K562 (cell line): Measurements from ENCODE around the gene C16orf86. TPM values are rescaled to one million over a fixed set of nuclear protein-coding genes. Genes with fewer than 3 reads are reported as not detected.
A peak's percentile ranks its signal among the peaks of the same experiment; 100 is the strongest.

ENCODE experiments used
- CAMTA2 ChIP-seq: fragments of 250-450 bp; sonication (Bioruptor Pico); conservative IDR thresholded peaks from 2 replicates; pipeline ENCODE4 v1.5.1; 2022
- CCNT2 ChIP-seq: IDR thresholded peaks from 2 replicates; pipeline ENCODE4 v1.6.1; 2011; ENCODE audit warnings: borderline replicate concordance, low read depth, mild to moderate bottlenecking, moderate library complexity, mixed read lengths, low read length; ENCODE audit not compliant: insufficient read length; ENCODE audit errors: extremely low read depth
- CHD4 ChIP-seq: fragments of 200-600 bp; sonication (generic); IDR thresholded peaks from 3 replicates; pipeline ENCODE4 v1.6.1; 2012; ENCODE audit warnings: low read depth, mild to moderate bottlenecking, mixed read lengths, low read length, inconsistent platforms; ENCODE audit not compliant: insufficient read depth, insufficient replicate concordance, poor library complexity, severe bottlenecking
- CSDE1 ChIP-seq, 2 experiments: fragments of 450-650 bp; IDR thresholded peaks; 2 replicates each; pipeline ENCODE4 v1.6.1; 2016; ENCODE audit warnings: mild to moderate bottlenecking in 1 of 2
- HSF4 ChIP-seq: fragments of 250-450 bp; sonication (Bioruptor Pico); IDR thresholded peaks from 2 replicates; pipeline ENCODE4 v2.1.2; 2022; ENCODE audit warnings: mild to moderate bottlenecking, moderate library complexity, borderline replicate concordance
- MBD2 ChIP-seq: sonication (generic); IDR thresholded peaks from 2 replicates; pipeline ENCODE4 v1.6.1; 2016; ENCODE audit warnings: low read depth, borderline replicate concordance
- MTA3 ChIP-seq: fragments of 450-650 bp; formaldehyde crosslinking; IDR thresholded peaks from 2 replicates; pipeline ENCODE4 v1.6.1; 2017; ENCODE audit warnings: mild to moderate bottlenecking, borderline replicate concordance
- NFIC ChIP-seq: fragments of 450-650 bp; IDR thresholded peaks from 2 replicates; pipeline ENCODE4 v1.6.1; 2017; ENCODE audit warnings: mild to moderate bottlenecking, inconsistent platforms
- NR4A1 ChIP-seq, 2 experiments: fragments of 250-450 bp in 1 of 2; fragments of 450-650 bp in 1 of 2; sonication (Bioruptor Pico) in 1 of 2; IDR thresholded peaks; 2 replicates each; pipeline versions ENCODE4 v1.4.0 to v1.6.1; 2016 to 2020; ENCODE audit warnings: mild to moderate bottlenecking in 2 of 2, missing compliant biosample characterization in 1 of 2, missing genetic modification characterization in 1 of 2, moderate library complexity in 1 of 2
- PHB2 ChIP-seq: fragments of 450-650 bp; IDR thresholded peaks from 2 replicates; pipeline ENCODE4 v1.6.1; 2017; ENCODE audit warnings: low read depth
- PHTF2 ChIP-seq: fragments of 250-450 bp; sonication (Bioruptor Pico); IDR thresholded peaks from 2 replicates; pipeline ENCODE4 v1.5.0; 2021; ENCODE audit warnings: mild to moderate bottlenecking
- PTBP1 ChIP-seq: fragments of 200-400 bp; formaldehyde crosslinking; IDR thresholded peaks from 2 replicates; pipeline ENCODE4 v1.6.1; 2017; ENCODE audit warnings: low read depth, low read length
- RBFOX2 ChIP-seq: fragments of 200-400 bp; formaldehyde crosslinking; IDR thresholded peaks from 2 replicates; pipeline ENCODE4 v1.6.1; 2017; ENCODE audit warnings: low read depth, mild to moderate bottlenecking, low read length, moderate library complexity
- RFX5 ChIP-seq: IDR thresholded peaks from 2 replicates; pipeline ENCODE4 v1.6.1; 2011; ENCODE audit warnings: low read depth, mild to moderate bottlenecking, improper control_type of control experiment, low read length
- XRCC5 ChIP-seq: fragments of 200-400 bp; formaldehyde crosslinking; IDR thresholded peaks from 2 replicates; pipeline ENCODE4 v1.6.1; 2017; ENCODE audit warnings: low read depth, mild to moderate bottlenecking, low read length
- ZNF253 ChIP-seq: fragments of 250-450 bp; sonication (Bioruptor Pico); conservative IDR thresholded peaks from 2 replicates; pipeline ENCODE4 v1.6.1; 2021; ENCODE audit warnings: mild to moderate bottlenecking
- ZNF444 ChIP-seq: fragments of 250-450 bp; sonication (Bioruptor Pico); IDR thresholded peaks from 2 replicates; pipeline ENCODE4 v1.4.0; 2020; ENCODE audit warnings: mild to moderate bottlenecking, moderate library complexity
- ZNF707 ChIP-seq: fragments of 250-450 bp; sonication (Bioruptor Pico); conservative IDR thresholded peaks from 2 replicates; pipeline ENCODE4 v1.8.0; 2022; ENCODE audit warnings: inconsistent platforms, mild to moderate bottlenecking, moderate library complexity
- polyA plus RNA-seq, 8 experiments: library from polyadenylated mRNA; depleted of rRNA in 4 of 8; stranded (reverse) in 5 of 8; unstranded in 3 of 8; fragments of >200 nt; fragmentation: Nextera tagmentation in 2 of 8; fragmentation: Illumina TruSeq in 1 of 8; extraction: Ambion mirVana in 2 of 8; extraction: Trizol in 1 of 8; gene quantifications; 2 replicates each; pipeline versions ENCODE4 v1.2.1 to v1.2.3, GENCODE V29; 2011 to 2014; ENCODE audit warnings: inconsistent platforms in 1 of 8, missing spikeins in 1 of 8
- total RNA-seq, 7 experiments: library from RNA; depleted of rRNA in 6 of 7; stranded (reverse); fragments of >200 nt in 6 of 7; fragmentation: Illumina TruSeq in 2 of 7; extraction: Trizol in 2 of 7; gene quantifications; 2 replicates each; pipeline versions ENCODE4 v1.2.1 to v1.2.3, GENCODE V29; 2011 to 2021; ENCODE audit warnings: low replicate concordance in 1 of 7
- TF ChIP-seq, protein P1 (sequence below), 2 experiments: IDR thresholded peaks; 2 replicates each; pipeline ENCODE4 v1.6.1; 2011; ENCODE audit warnings: borderline replicate concordance in 1 of 2, control low read depth in 1 of 2, low read depth in 1 of 2, low read length in 1 of 2, mild to moderate bottlenecking in 1 of 2, mixed read lengths in 1 of 2, moderate library complexity in 1 of 2; ENCODE audit not compliant: insufficient read depth in 1 of 2, insufficient read length in 1 of 2, poor library complexity in 1 of 2, severe bottlenecking in 1 of 2; ENCODE audit errors: extremely low read depth in 1 of 2
- TF ChIP-seq, protein P2 (sequence below): fragments of 450-650 bp; formaldehyde crosslinking; IDR thresholded peaks from 2 replicates; pipeline ENCODE4 v1.4.0; 2020; ENCODE audit warnings: mild to moderate bottlenecking, moderate library complexity
- TF ChIP-seq, protein P3 (sequence below): sonication (generic); formaldehyde crosslinking; IDR thresholded peaks from 2 replicates; pipeline ENCODE4 v1.8.1; 2023; ENCODE audit warnings: mild to moderate bottlenecking, missing genetic modification reagents

Gene C16orf86
- total and polyA plus RNA-seq, 9 of the 15 experiments (the other 6 are each of a cell fraction or from before 2014, with no cell fraction given): 0.13 to 1.2 (median 0.27) TPM; not detected in 3

DNA sequence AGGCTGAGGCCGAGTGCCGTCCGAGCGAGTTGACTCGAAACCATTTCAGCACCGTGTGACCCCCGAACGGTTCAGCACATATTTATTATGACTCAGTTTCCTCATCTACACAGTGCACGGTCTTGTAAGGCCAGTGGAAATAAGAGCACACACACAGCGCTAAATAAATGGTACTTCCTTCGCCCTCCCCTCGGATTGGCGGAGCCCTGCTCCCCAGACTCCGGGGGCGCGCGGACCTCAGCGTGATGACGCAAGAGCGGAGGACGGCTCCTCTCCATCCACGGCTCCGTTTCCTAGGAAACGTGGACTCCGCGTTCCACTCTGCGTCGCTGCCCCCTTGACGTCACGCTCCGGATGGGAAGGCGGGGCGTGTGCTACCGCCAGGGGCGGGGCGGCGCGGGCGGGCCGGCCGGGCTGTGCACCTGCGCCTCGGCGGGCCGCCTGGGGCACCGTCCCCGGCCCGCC lies 6.0 kb upstream of the C16orf86 start, which contains the start of gene PARD6A (continued):
- TF ChIP-seq, protein P1, sequence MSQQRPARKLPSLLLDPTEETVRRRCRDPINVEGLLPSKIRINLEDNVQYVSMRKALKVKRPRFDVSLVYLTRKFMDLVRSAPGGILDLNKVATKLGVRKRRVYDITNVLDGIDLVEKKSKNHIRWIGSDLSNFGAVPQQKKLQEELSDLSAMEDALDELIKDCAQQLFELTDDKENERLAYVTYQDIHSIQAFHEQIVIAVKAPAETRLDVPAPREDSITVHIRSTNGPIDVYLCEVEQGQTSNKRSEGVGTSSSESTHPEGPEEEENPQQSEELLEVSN (IDR thresholded peaks at IDR 0.05; ENCODE audit: borderline replicate concordance in 1 of 2, extremely low read depth in 1 of 2, insufficient read depth in 1 of 2, insufficient read length in 1 of 2, low read depth in 1 of 2, low read length in 1 of 2, poor library complexity in 1 of 2, severe bottlenecking in 1 of 2): peak in 1 of 2 experiments; percentile 47
- TF ChIP-seq HSF4 (CRISPR knock-in tag) (no peak), MBD2 (no peak), NFIC (no peak), XRCC5 (peak; percentile 22; the same call in 1 of the 2 replicates), MTA3 (peak; percentile 36; the same call in 1 of the 2 replicates), ZNF444 (no peak), CHD4 (no peak), CSDE1 (IDR thresholded peaks at IDR 0.05) (peak in 1 of 2 experiments; percentile 73; a peak in 1 of 4 replicates), CAMTA2 (CRISPR knock-in tag) (no peak), RBFOX2 (no peak), ZNF707 (CRISPR knock-in tag) (no peak), PHTF2 (no peak), ZNF253 (CRISPR knock-in tag) (no peak), PHB2 (no peak), PTBP1 (no peak), RFX5 (no peak), CCNT2 (peak; percentile 50), NR4A1 (CRISPR knock-in tag; IDR thresholded peaks at IDR 0.05) (no peak), NR4A1 (tag; IDR thresholded peaks at IDR 0.05) (0 out of 2 replicates have a peak, but pooled peaks have one; percentile 50)
- TF ChIP-seq, protein P2, sequence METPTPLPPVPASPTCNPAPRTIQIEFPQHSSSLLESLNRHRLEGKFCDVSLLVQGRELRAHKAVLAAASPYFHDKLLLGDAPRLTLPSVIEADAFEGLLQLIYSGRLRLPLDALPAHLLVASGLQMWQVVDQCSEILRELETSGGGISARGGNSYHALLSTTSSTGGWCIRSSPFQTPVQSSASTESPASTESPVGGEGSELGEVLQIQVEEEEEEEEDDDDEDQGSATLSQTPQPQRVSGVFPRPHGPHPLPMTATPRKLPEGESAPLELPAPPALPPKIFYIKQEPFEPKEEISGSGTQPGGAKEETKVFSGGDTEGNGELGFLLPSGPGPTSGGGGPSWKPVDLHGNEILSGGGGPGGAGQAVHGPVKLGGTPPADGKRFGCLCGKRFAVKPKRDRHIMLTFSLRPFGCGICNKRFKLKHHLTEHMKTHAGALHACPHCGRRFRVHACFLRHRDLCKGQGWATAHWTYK: no peak
- TF ChIP-seq, protein P3, sequence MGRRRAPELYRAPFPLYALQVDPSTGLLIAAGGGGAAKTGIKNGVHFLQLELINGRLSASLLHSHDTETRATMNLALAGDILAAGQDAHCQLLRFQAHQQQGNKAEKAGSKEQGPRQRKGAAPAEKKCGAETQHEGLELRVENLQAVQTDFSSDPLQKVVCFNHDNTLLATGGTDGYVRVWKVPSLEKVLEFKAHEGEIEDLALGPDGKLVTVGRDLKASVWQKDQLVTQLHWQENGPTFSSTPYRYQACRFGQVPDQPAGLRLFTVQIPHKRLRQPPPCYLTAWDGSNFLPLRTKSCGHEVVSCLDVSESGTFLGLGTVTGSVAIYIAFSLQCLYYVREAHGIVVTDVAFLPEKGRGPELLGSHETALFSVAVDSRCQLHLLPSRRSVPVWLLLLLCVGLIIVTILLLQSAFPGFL: no peak
